Right atrium auricular region (tissue), 2 donors: ENCODE measurements around the gene SLC8A1. TPM values are rescaled to one million over a fixed set of nuclear protein-coding genes. Genes with fewer than 3 reads are reported as not detected.

ENCODE experiments used
- DNase-seq: peaks from one replicate; pipeline ENCODE4 v3.0.0-alpha.2; 2019; ENCODE audit warnings: low spot score
- H3K27ac ChIP-seq, 2 donors: fragments of 200-600 bp; sonication (generic); 1 replicate in 1 of 2; 2 replicates in 1 of 2; pipeline ENCODE4 v1.5.1; 2016 to 2019
- H3K27me3 ChIP-seq, 2 donors: fragments of 200-600 bp; sonication (generic); one replicate each; pipeline versions ENCODE4 v1.5.1 to v1.6.0; 2017 to 2019
- H3K36me3 ChIP-seq: fragments of 200-600 bp; sonication (generic); one replicate; pipeline ENCODE4 v1.5.1; 2016
- H3K4me1 ChIP-seq, 2 donors: fragments of 200-600 bp; sonication (generic); one replicate each; pipeline versions ENCODE4 v1.5.1 to v1.6.0; 2017 to 2019
- H3K4me3 ChIP-seq, 2 donors: fragments of 200-600 bp; sonication (generic); 1 replicate in 1 of 2; 2 replicates in 1 of 2; pipeline ENCODE4 v1.5.1; 2017 to 2019; ENCODE audit warnings: mild to moderate bottlenecking in 1 of 2, moderate library complexity in 1 of 2
- H3K9me3 ChIP-seq, 2 donors: fragments of 200-600 bp; sonication (generic); one replicate each; pipeline ENCODE4 v1.5.1; 2019
- total RNA-seq, 2 donors: library from RNA; depleted of rRNA; stranded (reverse); fragments of >200 nt; gene quantifications; one replicate each; pipeline ENCODE4 v1.1.0, GENCODE V29; 2016
- TF ChIP-seq, protein P1 (sequence below), 2 donors: fragments of 200-600 bp; sonication (generic); IDR thresholded peaks; one replicate each; pipeline ENCODE4 v1.5.1; 2019; ENCODE audit warnings: antibody characterized with exemption in 2 of 2

SLC8A1 gene
- total RNA-seq, 2 donors from 2014 or later, result 493 to 738 TPM

DNA sequence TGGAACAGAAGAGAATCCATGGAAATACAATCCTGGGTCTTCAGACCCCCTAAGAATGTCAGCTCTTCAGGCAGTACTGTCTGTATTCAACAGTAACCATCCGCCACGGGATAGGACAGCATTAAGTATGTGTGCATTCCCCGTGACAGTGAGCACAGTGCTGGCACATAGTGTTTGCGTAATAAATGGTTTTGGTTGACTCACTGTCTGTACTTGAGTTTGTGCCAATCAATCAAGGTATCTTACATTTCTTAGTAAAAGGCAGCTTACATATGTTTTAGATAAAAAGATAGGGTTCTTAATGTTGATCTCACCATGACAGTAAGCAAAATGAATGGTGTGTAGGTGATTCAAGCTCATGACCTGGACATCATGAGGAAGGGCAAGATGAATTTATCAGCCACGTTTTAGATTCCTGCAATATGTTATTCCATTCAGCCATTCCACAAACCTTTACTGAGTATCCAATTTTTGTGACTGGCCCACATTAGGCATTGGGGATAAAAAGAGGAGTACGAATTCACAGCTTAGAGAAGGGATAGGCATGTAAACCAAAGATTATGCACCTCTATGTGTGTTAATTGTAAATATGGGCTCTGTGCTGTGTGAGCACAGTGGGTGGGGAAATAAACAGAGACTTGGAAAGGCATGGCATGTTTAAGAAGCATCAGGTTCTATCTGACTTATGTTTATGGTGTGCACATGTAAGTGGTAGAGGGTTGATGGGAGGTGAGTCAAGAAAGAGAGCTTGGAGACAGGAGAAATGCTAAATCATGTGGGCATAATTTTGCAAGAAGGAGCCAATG is 258.8 kb downstream of the SLC8A1 start:
- peaks cover 0 to 5% of the 10 kb centered on the region in 2 donors for H3K4me1 ChIP-seq
- no peaks in the 10 kb centered on the region for H3K27me3 ChIP-seq
- TF ChIP-seq, protein P1, sequence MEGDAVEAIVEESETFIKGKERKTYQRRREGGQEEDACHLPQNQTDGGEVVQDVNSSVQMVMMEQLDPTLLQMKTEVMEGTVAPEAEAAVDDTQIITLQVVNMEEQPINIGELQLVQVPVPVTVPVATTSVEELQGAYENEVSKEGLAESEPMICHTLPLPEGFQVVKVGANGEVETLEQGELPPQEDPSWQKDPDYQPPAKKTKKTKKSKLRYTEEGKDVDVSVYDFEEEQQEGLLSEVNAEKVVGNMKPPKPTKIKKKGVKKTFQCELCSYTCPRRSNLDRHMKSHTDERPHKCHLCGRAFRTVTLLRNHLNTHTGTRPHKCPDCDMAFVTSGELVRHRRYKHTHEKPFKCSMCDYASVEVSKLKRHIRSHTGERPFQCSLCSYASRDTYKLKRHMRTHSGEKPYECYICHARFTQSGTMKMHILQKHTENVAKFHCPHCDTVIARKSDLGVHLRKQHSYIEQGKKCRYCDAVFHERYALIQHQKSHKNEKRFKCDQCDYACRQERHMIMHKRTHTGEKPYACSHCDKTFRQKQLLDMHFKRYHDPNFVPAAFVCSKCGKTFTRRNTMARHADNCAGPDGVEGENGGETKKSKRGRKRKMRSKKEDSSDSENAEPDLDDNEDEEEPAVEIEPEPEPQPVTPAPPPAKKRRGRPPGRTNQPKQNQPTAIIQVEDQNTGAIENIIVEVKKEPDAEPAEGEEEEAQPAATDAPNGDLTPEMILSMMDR (IDR thresholded peaks at IDR 0.05), result no peak
- H3K4me3 ChIP-seq, result no peak overlapping the region
- H3K36me3 ChIP-seq, result no peaks in the 10 kb centered on the region
- H3K9me3 ChIP-seq, result no peaks in the 10 kb centered on the region
- no peak overlapping the region for H3K27ac ChIP-seq
- DNase-seq, result no peak

DNA sequence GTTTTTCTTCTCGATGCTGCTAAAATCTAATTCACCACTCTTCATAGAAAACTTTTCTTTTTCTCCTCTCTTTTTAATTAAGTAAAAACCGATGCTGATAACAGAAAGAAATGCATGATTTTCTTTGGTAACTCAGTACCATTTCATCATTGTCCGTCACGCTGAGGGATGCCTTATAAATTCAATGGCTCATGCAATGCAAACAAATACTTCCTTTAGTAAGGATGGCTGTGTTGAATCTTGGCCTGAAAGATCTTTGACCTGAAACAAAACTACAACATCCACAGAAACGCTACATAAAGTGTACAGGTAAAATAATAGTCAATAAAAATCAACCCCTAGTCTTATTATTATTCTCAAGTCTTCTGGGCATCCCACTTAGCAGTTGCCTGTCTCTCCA is 261.4 kb downstream of the SLC8A1 start:
- Histone ChIP-seq H3K27ac (no peak overlapping the region), H3K4me1 (no peaks in the 10 kb centered on the region), H3K27me3 (no peaks in the 10 kb centered on the region), H3K4me3 (no peak overlapping the region), H3K9me3 (no peaks in the 10 kb centered on the region), H3K36me3 (no peaks in the 10 kb centered on the region)
- DNase-seq, result no peak
- TF ChIP-seq, protein P1 (IDR thresholded peaks at IDR 0.05), result no peak

DNA sequence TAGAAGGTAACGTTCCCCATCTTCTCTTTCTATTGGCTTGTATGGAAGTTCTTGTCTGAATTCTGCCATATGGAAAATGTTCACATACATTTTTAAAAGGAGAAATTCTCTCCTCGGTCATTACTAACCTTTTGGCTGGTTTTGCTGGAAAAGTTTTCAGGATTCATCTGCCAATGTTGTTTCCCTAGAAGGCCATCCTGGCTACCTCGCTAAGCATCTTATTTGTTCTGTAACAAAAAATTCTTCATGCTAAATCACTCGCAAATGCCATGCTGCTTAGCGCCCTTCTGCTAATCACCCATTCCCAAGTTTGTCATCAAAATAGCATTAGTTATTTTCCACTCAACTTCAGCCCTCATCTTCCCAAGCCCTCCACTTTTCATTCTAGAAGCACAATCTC is 262.0 kb downstream of the SLC8A1 start:
- H3K36me3 ChIP-seq, result no peaks in the 10 kb centered on the region
- H3K4me3 ChIP-seq, result no peak overlapping the region
- H3K27ac ChIP-seq, result no peak overlapping the region
- DNase-seq, result no peak
- TF ChIP-seq, protein P1 (IDR thresholded peaks at IDR 0.05), result no peak
- no peaks in the 10 kb centered on the region for H3K9me3 ChIP-seq
- no peaks in the 10 kb centered on the region for H3K4me1 ChIP-seq
- no peaks in the 10 kb centered on the region for H3K27me3 ChIP-seq

DNA sequence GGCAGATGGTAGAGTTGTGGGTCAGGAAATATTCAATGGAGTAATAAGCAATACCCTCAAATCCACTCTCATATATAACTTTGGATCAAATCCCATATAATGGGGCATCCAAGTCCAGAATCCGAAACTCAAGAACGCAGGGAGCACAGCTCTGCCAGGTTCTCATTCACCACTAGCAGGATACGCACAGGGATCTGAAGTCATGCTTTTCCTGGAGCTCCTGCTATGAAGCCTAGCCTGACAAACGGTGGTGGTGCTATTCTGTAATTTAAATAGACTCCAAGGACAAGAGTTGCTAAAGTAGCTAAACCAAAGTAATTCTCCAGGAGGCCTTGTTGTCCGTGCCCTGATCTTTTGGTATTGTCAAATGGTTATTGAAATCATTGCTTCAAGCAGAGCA is 264.8 kb downstream of the SLC8A1 start:
- TF ChIP-seq, protein P1 (IDR thresholded peaks at IDR 0.05), result no peak
- DNase-seq, result no peak
- H3K36me3 ChIP-seq, result no peaks in the 10 kb centered on the region
- peaks cover 0 to under 1% of the 10 kb centered on the region in 2 donors for H3K4me1 ChIP-seq
- H3K4me3 ChIP-seq, result no peak overlapping the region
- no peaks in the 10 kb centered on the region for H3K9me3 ChIP-seq
- no peaks in the 10 kb centered on the region for H3K27me3 ChIP-seq
- H3K27ac ChIP-seq, result no peak overlapping the region

DNA sequence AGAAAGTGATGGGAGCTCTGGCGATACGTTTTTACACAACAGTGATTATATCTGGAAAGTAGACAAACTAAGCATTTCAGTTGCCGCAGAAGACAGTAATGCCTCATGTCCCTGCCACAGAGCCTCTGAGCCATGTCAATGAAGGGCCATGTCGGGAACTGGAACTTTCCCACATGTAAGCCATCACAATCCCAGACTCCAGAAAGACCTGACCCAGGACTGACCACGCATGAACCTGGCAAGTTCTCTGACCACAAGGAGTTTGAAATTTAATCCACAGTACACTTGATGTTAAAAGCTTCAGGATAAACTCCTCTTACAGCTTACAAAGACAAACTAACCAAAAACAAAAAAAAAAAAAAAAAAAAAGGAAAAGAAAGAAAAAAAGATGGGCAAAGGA is 267.3 kb downstream of the SLC8A1 start:
- Histone ChIP-seq H3K27ac (no peak overlapping the region), H3K4me3 (no peak overlapping the region), H3K27me3 (no peaks in the 10 kb centered on the region), H3K4me1 (peaks cover 0 to 9% of the 10 kb centered on the region in 2 donors), H3K36me3 (no peaks in the 10 kb centered on the region), H3K9me3 (no peaks in the 10 kb centered on the region)
- TF ChIP-seq, protein P1 (IDR thresholded peaks at IDR 0.05), result no peak
- DNase-seq, result no peak

DNA sequence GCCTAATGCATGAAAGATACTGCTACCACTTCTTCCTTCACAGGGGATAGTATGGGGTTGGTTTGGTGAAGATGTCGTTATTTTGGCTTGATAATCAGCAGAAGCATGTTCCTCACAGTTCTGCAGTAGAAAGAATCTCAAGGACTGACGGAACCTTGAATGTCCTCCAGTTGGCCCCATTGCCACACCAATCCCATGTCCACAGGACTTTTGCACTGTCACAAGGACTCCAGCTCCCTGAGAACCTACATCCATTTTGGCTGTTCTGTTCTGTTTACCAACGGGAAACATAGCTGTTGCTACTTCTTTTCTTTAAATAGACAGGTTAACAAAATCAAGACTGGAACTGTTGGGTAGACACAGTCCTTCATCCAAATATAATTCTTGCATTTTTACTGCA is 270.0 kb downstream of the SLC8A1 start:
- Histone ChIP-seq H3K9me3 (no peaks in the 10 kb centered on the region), H3K27ac (no peak overlapping the region), H3K36me3 (peaks cover 11% of the 10 kb centered on the region), H3K4me1 (peaks cover 0 to 14% of the 10 kb centered on the region in 2 donors), H3K4me3 (no peak overlapping the region), H3K27me3 (no peaks in the 10 kb centered on the region)
- TF ChIP-seq, protein P1 (IDR thresholded peaks at IDR 0.05), result no peak
- no peak for DNase-seq
